MM.1S (cell line): ENCODE measurements around the gene RBM47.
"Not testable (repeated sequence)": the region's sequence is repeated elsewhere in the genome, so short reads cannot be mapped to it uniquely, and the experiment has no call there.

ENCODE experiments used
- DNase-seq: peaks from one replicate; pipeline ENCODE4 v3.0.0-alpha.2; 2015
- H2AFZ ChIP-seq: fragments of 300-600 bp; sonication (generic); 2 replicates; pipeline ENCODE4 v1.6.0; 2016; ENCODE audit warnings: antibody characterized with exemption, low read length
- H3F3A ChIP-seq: fragments of 300-600 bp; sonication (generic); 2 replicates; pipeline ENCODE4 v1.6.1; 2016; ENCODE audit warnings: mild to moderate bottlenecking, antibody characterized with exemption, low read length, moderate library complexity, mixed read lengths; ENCODE audit not compliant: insufficient read depth
- H3K27ac ChIP-seq: fragments of 300-600 bp; sonication (generic); 2 replicates; pipeline ENCODE4 v1.5.1; 2016; ENCODE audit warnings: mild to moderate bottlenecking, low read length
- H3K27me3 ChIP-seq: fragments of 300-600 bp; sonication (generic); replicated peaks from 2 replicates; pipeline ENCODE4 v1.6.0; 2016; ENCODE audit warnings: low read length; ENCODE audit not compliant: insufficient read depth
- H3K36me3 ChIP-seq: fragments of 300-600 bp; sonication (generic); replicated peaks from 2 replicates; pipeline ENCODE4 v1.6.1; 2016; ENCODE audit warnings: mild to moderate bottlenecking, low read length, mixed read lengths; ENCODE audit not compliant: insufficient read depth
- H3K4me1 ChIP-seq: fragments of 300-600 bp; sonication (generic); 2 replicates; pipeline ENCODE4 v1.6.1; 2016; ENCODE audit warnings: low read length, mixed read lengths
- H3K4me2 ChIP-seq: fragments of 300-600 bp; sonication (generic); 2 replicates; pipeline ENCODE4 v1.6.0; 2016; ENCODE audit warnings: low read depth, low read length
- H3K4me3 ChIP-seq: fragments of 300-600 bp; sonication (generic); 2 replicates; pipeline ENCODE4 v1.5.1; 2016; ENCODE audit warnings: low read length, mixed read lengths
- H3K79me2 ChIP-seq: fragments of 300-600 bp; sonication (generic); 2 replicates; pipeline ENCODE4 v1.6.1; 2016; ENCODE audit warnings: mixed run types, low read length, mixed read lengths
- H3K9ac ChIP-seq: fragments of 300-600 bp; sonication (generic); 2 replicates; pipeline ENCODE4 v1.6.1; 2016; ENCODE audit warnings: low read length, mixed read lengths
- H3K9me2 ChIP-seq: fragments of 300-600 bp; sonication (generic); replicated peaks from 2 replicates; pipeline ENCODE4 v1.6.1; 2016; ENCODE audit warnings: mild to moderate bottlenecking, low read length, mixed read lengths; ENCODE audit not compliant: insufficient read depth
- H3K9me3 ChIP-seq: fragments of 300-600 bp; sonication (generic); replicated peaks from 2 replicates; pipeline ENCODE4 v1.6.1; 2016; ENCODE audit warnings: mild to moderate bottlenecking, low read length, mixed read lengths; ENCODE audit not compliant: insufficient read depth
- H4K20me1 ChIP-seq: fragments of 300-600 bp; sonication (generic); 2 replicates; pipeline ENCODE4 v1.6.1; 2016; ENCODE audit warnings: mild to moderate bottlenecking, low read length, moderate library complexity, mixed read lengths; ENCODE audit not compliant: insufficient read depth
- EZH2 ChIP-seq: fragments of 300-600 bp; sonication (generic); optimal IDR thresholded peaks from 2 replicates; pipeline ENCODE3; 2017; ENCODE audit warnings: low read depth, mild to moderate bottlenecking, antibody characterized with exemption, low read length, mixed read lengths
- EZH2phosphoT487 ChIP-seq: fragments of 300-600 bp; sonication (generic); IDR thresholded peaks from 2 replicates; pipeline ENCODE4 v1.6.1; 2018; ENCODE audit warnings: antibody characterized with exemption, low read length
- TF ChIP-seq, protein P1 (sequence below): fragments of 300-600 bp; sonication (generic); IDR thresholded peaks from 2 replicates; pipeline ENCODE4 v1.5.1; 2016; ENCODE audit warnings: antibody characterized with exemption, low read length, mixed read lengths

The RBM47 gene

DNA sequence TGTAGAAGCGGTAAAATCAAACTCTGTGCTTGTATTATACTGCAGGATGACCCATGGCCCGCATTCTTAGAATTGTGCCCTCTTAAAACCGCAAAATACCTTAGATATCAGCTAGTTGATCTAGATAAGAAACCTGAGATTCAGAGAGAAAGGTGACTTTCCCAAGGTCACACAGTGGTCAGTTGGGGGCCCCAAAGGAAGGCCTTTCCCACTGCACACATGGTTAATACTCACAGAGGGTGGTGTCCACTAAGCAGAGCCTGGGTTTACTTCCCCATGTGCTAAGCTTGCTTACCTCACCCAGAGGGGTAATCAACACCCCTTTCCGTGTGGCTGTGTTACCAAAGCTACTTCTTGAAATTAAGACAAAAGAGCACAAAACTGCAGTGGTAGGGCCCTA lies 66.3 kb downstream of the RBM47 start:
- Histone ChIP-seq H3K9ac (no peak overlapping the region), H3F3A (no peaks in the 10 kb centered on the region), H3K4me3 (no peak overlapping the region), H3K27me3 (no peaks in the 10 kb centered on the region), H3K9me3 (no peaks in the 10 kb centered on the region), H2AFZ (no peak overlapping the region), H3K27ac (no peak overlapping the region), H3K79me2 (peaks cover 81% of the 10 kb centered on the region), H4K20me1 (no peaks in the 10 kb centered on the region), H3K9me2 (no peaks in the 10 kb centered on the region), H3K4me2 (no peak overlapping the region), H3K4me1 (peaks cover 10% of the 10 kb centered on the region), H3K36me3 (no peaks in the 10 kb centered on the region)
- DNase-seq = no peak
- TF ChIP-seq, protein P1, sequence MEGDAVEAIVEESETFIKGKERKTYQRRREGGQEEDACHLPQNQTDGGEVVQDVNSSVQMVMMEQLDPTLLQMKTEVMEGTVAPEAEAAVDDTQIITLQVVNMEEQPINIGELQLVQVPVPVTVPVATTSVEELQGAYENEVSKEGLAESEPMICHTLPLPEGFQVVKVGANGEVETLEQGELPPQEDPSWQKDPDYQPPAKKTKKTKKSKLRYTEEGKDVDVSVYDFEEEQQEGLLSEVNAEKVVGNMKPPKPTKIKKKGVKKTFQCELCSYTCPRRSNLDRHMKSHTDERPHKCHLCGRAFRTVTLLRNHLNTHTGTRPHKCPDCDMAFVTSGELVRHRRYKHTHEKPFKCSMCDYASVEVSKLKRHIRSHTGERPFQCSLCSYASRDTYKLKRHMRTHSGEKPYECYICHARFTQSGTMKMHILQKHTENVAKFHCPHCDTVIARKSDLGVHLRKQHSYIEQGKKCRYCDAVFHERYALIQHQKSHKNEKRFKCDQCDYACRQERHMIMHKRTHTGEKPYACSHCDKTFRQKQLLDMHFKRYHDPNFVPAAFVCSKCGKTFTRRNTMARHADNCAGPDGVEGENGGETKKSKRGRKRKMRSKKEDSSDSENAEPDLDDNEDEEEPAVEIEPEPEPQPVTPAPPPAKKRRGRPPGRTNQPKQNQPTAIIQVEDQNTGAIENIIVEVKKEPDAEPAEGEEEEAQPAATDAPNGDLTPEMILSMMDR = no peak
- no peak for TF ChIP-seq EZH2phosphoT487
- no peak for TF ChIP-seq EZH2

DNA sequence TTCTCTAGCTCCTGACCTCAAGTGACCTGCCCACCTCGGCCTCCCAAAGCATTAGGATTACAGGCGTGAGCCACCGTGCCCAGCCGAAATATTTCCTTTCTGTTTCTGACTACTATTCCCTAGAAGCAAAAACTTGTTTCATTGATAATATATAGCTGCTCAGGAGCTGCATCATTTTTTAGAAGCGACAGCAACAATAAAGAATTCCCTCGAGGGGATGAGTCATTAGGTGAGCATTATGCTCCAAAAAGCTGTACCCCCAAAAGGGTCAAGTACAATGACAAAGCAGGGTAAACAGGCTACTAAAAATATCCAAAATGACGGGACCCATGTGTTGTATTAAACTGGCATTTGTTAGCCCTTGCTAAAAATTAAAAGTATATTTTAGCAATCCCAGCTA lies 67.0 kb downstream of the RBM47 start:
- Histone ChIP-seq H3K79me2 (peaks cover 80% of the 10 kb centered on the region), H3K9ac (no peak overlapping the region), H3F3A (no peaks in the 10 kb centered on the region), H2AFZ (no peak overlapping the region), H3K4me3 (no peak overlapping the region), H3K4me1 (peaks cover 10% of the 10 kb centered on the region), H3K9me2 (no peaks in the 10 kb centered on the region), H3K27me3 (no peaks in the 10 kb centered on the region), H3K27ac (no peak overlapping the region), H3K9me3 (no peaks in the 10 kb centered on the region), H3K36me3 (no peaks in the 10 kb centered on the region), H3K4me2 (no peak overlapping the region), H4K20me1 (no peaks in the 10 kb centered on the region)
- TF ChIP-seq, protein P1 = no peak
- TF ChIP-seq EZH2 (no peak), EZH2phosphoT487 (no peak)
- DNase-seq = no peak

DNA sequence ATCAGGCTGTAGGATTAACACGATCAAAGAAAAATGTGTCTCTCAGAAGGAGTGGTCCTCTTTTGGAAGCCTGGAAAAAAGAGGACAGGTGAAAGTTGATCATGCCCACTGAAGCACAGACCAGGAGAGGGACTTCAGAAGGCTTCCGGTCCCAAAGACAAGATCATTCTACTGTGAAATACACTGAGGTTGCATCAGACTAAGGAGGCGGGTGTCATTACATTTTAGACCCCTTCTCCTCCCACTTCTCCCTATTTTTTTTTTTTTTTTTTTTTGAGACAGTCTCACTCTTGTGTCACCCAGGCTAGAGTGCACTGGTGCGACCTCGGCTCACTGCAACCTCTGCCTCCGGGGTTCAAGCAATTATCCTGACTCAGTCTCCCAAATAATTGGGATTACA lies 67.5 kb downstream of the RBM47 start:
- H3K9me2 ChIP-seq = no peaks in the 10 kb centered on the region
- H2AFZ ChIP-seq = no peak overlapping the region
- peaks cover 10% of the 10 kb centered on the region for H3K4me1 ChIP-seq
- no peaks in the 10 kb centered on the region for H3F3A ChIP-seq
- H4K20me1 ChIP-seq = no peaks in the 10 kb centered on the region
- H3K4me2 ChIP-seq = no peak overlapping the region
- no peak overlapping the region for H3K9ac ChIP-seq
- H3K27me3 ChIP-seq = no peaks in the 10 kb centered on the region
- H3K9me3 ChIP-seq = no peaks in the 10 kb centered on the region
- DNase-seq = no peak
- no peak overlapping the region for H3K4me3 ChIP-seq
- TF ChIP-seq, protein P1 = no peak
- TF ChIP-seq EZH2 = no peak
- TF ChIP-seq EZH2phosphoT487 = no peak
- peaks cover 78% of the 10 kb centered on the region for H3K79me2 ChIP-seq
- no peak overlapping the region for H3K27ac ChIP-seq
- no peaks in the 10 kb centered on the region for H3K36me3 ChIP-seq

DNA sequence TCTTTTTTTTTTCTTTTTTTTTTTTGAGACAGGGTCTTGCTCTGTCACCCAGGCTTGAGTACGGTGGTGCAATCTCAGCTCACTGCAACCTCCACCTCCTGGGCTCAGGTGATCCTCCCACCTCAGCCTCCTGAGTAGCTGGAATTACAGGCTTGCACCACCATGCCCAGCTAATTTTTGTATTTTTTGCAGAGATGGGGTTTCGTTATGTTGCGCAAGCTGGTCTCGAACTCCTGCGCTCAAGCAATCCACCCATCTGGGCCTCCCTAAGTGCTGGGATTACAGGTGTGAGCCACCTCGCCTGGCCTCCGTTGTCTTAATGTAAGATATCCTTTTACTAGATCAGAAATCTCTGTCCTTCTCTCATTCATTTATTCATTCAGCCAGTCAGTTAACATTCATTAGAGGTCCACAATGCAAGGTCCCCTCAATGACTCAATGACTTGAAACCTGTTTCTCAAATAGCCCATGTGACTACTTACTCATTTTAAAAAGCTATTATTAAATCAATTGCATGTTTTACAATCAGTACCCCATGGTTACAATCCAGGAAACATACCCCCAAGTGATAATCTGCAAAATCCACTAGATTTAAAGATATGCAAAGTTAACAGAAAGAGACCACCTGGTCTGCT lies 68.0 kb downstream of the RBM47 start:
- H3K4me2 ChIP-seq = not testable (repeated sequence)

More for the DNA sequence above, 68.0 kb downstream of the RBM47 start:
- not testable (repeated sequence) for H3K27ac ChIP-seq, H3K27me3 ChIP-seq, H3K36me3 ChIP-seq, H3F3A ChIP-seq, H2AFZ ChIP-seq, H3K9ac ChIP-seq, H3K9me2 ChIP-seq, H3K4me3 ChIP-seq, DNase-seq, H3K9me3 ChIP-seq, H4K20me1 ChIP-seq
- H3K79me2 ChIP-seq = peaks cover 78% of the 10 kb centered on the region
- peaks cover 10% of the 10 kb centered on the region for H3K4me1 ChIP-seq
